DOHH2 (cell line): ENCODE measurements around the gene KCNK5.

ENCODE experiments used
- CTCF ChIP-seq: fragments of 200-600 bp; sonication (generic); IDR thresholded peaks from one replicate; pipeline ENCODE4 v1.5.1; 2014; ENCODE audit warnings: antibody characterized with exemption, mild to moderate bottlenecking, low read depth, low read length; ENCODE audit not compliant: poor library complexity, severe bottlenecking
- EZH2phosphoT487 ChIP-seq: fragments of 200-600 bp; sonication (generic); IDR thresholded peaks from 2 replicates; pipeline ENCODE4 v1.6.1; 2017; ENCODE audit warnings: borderline replicate concordance, mild to moderate bottlenecking, antibody characterized with exemption, low read length, moderate library complexity, mixed read lengths

- TF ChIP-seq CTCF (no peak), EZH2phosphoT487 (no peak)
These were observed 13.6 kb downstream of the KCNK5 start for GRCh38 chr6:39215640-39216158.
